GM18858 (cell line): ENCODE data around the gene TCAP.

Experiments
- ATAC-seq: cut with Tn5 transposase; IDR thresholded peaks from one replicate; pipeline ENCODE4 v1.9.1; 2021; ENCODE audit not compliant: unreplicated experiment

Gene TCAP

DNA sequence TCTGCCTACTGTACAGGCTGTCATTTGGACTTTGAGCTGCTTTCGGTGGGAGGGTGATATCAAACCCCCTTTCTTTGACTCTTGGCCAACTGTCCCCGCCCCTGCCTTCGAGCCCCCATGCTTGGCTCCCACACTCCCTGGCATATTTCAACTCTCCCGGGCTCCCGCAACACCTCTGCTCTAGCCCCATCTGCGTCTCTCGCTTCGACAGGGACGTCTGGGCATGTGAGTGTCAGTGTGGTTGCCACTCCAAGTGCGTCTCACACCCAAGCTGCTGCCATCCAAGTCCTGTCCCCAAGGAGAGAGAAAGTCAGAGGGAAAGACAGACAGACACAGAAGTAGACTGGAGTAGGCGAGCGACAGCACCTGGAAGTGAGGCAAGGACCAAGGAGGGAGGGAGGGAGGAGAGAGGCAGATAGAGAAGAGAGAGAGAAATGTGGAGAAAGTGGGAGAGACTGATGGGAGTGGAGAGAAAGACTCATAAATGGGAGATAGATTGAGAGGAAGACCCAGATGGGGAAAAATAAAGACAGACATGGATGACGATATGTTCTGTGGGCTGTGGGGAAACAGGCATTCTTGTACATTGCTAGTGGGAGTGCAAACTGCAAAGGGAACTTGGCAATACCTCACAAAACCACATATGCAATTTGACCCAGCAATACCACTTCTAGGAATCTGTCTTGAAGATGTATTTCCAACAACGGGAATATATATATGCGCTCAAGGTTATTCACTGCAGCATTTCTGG is 16.4 kb upstream of the TCAP start:
- ATAC-seq, result no peak

DNA sequence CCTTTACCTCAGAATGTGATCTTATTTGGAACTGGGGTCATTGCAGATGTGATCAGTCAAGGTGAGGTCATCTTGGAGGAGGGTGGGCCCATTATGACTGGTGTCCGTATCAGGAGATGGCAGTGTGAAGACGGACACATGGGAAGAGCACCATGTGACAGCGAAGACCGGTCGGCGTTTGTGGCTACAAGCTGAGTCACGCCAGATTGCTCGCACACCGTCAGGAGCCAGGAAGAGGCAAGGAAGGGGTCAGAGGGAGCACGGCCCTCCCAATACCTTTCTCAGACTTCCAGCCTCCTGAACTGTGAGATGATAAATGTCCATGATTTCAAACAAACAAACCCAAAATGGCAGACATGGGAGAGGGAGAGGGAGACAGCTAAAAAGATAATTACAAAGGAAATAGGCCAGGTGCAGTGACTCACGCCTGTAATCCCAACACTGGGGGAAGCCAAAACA is 15.0 kb upstream of the TCAP start:
- no peak for ATAC-seq

DNA sequence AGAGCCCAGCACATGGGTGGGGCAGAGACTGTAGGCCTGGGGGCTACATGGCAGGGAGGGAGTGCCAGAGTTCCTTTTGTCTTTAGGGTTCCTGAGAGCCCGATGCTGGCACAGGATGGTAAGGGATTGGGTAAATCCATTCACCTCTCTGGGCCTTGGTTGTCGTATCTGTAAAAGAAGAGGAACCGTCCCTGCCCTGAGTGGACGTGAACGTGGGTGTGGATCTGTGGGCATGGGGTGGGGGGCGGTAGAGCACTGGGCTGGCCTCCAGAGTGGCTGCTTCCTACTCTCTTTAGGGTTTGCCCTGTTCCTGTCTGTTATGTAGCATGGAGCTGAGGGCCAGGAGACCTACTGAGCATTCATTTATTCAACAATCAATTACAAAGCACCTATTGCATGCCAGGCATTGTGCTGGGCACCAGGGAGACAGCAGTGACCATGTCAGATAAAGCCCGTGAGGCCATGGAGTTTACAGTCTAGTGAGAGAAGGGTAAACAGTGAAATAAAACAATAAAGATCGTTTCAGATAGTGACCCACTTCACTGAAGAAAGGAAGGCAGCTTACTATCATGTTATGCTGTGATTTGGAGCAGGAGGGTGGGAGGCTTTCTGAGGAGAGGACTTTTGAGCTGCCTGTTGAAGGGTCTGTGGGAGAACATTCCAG is 13.1 kb upstream of the TCAP start:
- no peak for ATAC-seq

DNA sequence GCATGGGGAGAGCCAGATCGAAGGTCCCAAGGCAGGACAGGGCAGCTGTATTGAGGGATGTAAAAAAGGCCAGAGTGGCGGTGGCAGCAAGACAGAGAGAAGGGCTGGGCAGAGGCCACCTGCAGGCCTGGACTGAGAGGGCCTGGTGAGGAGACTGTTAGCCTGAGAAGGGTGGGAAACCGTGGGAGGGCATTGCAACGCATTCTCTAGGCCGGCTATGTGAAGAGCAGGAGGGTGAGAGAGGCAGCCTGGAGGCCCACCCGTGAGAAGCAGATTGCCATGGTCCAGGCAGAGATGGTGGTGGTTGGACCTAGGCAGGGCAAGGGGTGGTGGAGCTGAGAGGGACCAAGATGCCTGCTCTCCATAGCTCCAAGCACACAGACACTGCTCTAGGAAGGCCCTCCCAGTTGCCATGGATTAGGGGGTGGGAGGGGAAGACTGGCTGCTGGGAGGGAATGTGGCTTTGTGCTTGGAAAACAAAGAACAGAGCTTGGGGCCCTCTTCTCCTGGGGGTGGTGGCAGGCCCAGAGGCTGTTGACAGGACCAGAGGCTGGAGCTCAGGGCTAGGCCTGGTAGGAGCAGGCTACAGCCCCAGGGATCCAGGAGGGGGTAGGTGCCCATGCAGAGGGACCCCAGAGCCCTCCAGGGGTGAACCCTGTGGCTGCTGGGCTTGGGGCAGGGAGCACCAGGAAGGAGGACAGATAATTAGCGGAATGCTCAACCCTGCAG is 12.4 kb upstream of the TCAP start:
- no peak for ATAC-seq

- no peak for ATAC-seq
These were observed 11.9 kb upstream of the TCAP start for GRCh38 chr17:39653316-39653661.

- no peak for ATAC-seq
These were observed 11.4 kb upstream of the TCAP start for GRCh38 chr17:39653662-39654331.

- ATAC-seq, result no peak
These were observed 10.0 kb upstream of the TCAP start for GRCh38 chr17:39655105-39655504.

DNA sequence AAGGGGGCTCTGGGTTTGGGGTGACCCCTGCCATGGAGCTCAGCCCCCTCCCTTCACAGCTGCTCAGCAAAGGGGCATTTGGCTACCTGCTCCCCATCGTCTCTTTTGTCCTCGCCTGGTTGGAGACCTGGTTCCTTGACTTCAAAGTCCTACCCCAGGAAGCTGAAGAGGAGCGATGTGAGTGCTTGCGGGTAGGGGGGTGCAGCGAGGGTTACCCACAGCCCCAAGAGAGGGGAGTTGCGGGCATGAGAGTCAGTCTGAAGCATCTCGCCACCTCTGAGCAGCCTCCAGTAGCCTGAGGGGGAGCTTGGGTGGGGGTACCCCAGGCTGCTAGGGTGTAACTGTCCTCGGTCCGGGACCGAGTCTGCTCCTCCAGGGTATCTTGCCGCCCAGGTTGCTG is 6.8 kb upstream of the TCAP start:
- ATAC-seq, result no peak

- ATAC-seq, result no peak
These were observed 6.4 kb upstream of the TCAP start for GRCh38 chr17:39658760-39659159.

DNA sequence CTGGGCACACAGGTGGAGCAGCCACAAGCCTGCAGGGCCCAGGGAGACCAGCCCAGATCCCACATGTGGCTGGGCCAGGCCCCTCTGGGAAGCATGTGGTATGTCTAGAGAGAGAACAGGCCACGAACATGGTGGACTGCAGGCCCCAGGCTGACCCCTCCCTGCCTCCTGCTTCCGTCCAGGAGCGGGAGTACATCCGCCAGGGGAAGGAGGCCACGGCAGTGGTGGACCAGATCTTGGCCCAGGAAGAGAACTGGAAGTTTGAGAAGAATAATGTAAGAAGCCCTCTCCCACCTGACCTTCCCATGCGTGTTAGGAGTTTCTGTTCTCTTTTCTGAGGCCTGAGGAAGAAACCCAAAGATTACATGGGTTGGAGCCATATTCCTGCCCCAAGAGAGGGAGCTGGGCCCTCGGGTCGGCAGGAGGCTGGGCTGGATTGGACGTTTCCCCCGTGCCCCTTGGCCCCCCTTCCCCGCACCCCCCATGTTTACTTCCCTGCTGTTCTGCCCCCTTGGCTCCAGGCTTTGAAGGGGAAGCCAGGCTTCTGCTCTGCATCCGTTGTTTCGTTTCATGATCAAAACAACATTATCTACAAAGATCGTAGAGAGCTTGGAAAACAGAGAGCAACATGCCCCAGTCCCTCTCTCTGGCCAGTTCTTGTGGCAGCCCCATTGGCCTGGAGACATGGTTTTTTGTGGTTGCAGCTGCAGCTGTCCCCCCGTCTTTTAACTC is 5.7 kb upstream of the TCAP start:
- ATAC-seq, result no peak

DNA sequence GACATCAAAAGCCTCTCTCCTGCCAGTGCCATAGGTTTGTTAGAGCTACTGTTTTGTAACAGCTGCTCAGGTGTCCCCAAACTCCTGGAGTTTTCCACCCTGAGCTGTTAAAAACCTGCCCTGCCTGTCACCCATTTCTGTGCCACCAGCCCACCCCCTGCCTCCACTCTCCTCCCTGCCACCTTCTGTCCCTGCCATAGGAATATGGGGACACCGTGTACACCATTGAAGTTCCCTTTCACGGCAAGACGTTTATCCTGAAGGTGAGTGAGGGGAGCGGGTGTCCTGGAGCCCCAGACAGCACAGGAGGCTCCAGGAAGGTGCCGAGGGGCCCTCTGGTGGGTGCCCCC is 5.2 kb upstream of the TCAP start:
- ATAC-seq, result no peak

DNA sequence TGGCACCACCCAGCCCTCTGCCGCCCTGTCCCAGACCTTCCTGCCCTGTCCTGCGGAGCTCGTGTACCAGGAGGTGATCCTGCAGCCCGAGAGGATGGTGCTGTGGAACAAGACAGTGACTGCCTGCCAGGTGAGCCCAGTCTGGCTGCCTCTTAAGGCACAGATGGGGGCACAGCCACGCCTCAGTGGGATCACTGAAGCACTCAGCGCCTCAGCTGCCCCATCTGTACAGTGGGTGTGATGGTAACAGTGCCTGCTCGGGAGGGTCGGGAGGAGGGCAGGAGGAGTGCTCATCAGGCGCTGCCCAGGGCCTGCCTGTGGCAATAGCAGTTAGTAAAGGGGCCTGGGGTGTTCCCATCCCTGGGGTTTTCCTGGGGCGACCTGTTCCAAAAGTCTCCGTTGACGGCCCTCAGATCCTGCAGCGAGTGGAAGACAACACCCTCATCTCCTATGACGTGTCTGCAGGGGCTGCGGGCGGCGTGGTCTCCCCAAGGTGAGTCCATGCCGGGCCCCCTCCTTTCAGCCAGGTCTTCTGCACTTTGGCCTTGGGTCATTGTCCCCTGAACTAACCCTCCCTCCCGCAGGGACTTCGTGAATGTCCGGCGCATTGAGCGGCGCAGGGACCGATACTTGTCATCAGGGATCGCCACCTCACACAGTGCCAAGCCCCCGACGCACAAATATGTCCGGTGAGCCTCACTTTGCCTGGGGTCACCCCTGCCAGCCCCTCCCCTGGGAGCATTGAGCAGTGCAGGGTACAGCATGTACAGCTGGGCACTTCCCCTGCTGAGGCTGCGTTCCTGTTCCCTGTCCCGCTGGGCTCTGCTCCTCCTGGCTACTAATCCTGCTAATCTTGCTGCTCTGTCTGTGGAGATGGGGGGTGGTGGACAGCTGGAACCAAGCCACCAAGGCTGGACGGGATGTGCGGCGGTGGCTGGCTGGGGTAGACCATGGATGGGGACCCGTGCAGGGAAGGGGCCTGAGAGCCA is 4.5 kb upstream of the TCAP start:
- no peak for ATAC-seq

GRCh38 chr17:39661744-39662541 is 3.2 kb upstream of the TCAP start:
- ATAC-seq, result no peak

DNA sequence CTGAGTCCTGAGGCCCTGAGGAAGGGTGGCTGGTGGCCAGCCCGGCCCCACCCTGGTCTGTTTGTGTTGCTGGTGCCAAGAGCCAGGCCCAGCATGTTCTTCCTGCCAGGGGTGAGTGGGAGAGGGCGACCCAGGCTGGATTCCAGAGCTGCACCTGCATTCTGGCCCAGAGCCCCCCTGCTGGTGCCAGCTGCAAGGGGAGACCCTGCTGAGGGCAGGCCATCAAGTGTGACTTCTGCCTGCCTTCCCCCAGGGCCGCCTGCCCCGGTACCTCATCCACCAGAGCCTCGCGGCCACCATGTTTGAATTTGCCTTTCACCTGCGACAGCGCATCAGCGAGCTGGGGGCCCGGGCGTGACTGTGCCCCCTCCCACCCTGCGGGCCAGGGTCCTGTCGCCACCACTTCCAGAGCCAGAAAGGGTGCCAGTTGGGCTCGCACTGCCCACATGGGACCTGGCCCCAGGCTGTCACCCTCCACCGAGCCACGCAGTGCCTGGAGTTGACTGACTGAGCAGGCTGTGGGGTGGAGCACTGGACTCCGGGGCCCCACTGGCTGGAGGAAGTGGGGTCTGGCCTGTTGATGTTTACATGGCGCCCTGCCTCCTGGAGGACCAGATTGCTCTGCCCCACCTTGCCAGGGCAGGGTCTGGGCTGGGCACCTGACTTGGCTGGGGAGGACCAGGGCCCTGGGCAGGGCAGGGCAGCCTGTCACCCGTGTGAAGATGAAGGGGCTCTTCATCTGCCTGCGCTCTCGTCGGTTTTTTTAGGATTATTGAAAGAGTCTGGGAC is 2.4 kb upstream of the TCAP start:
- ATAC-seq, result no peak

GRCh38 chr17:39663340-39663687 is 1.8 kb upstream of the TCAP start:
- ATAC-seq, result no peak

DNA sequence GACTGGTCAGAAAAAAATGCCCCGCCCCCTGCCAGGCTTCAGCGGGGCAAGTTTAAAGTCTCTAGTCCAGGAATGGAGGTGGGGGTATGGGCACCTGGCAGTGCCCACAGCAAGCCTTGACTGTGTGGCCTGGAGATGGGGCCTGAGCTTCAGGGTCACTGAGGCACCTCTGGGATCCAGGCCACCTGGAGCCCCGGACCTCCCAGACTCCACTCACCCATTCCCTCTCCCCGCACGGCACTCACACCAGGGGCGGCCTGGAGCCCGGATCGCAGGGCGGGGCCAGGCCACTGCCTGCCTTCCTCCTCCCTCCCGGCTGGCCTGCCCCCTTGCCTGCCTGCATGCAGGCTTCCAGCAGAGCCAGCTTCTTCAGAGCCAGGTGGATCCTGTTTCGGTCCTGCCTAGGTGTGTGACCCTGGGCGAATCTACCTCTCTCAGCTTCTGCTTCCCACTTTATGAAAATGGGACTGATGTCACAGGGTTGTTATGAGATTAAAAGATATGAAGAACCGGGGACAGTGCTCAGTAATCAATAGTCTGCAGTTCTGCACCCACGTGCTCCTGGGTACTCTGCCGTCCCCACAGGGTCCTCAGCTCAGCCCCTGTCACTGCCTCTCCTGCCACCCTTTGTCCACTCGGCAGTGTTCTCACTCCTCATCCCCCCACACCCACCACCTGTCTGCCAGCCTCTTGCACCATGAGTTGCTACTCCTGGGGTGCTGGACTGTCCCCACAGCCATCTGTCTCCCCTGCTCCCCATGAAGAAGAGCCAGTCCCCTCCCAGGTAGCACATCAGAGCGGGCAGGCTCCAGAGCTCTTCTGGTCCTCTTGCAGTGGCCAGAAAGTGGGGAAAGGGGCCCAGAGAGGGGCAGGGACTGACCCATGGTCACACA is 1.2 kb upstream of the TCAP start:
- ATAC-seq, result no peak

DNA sequence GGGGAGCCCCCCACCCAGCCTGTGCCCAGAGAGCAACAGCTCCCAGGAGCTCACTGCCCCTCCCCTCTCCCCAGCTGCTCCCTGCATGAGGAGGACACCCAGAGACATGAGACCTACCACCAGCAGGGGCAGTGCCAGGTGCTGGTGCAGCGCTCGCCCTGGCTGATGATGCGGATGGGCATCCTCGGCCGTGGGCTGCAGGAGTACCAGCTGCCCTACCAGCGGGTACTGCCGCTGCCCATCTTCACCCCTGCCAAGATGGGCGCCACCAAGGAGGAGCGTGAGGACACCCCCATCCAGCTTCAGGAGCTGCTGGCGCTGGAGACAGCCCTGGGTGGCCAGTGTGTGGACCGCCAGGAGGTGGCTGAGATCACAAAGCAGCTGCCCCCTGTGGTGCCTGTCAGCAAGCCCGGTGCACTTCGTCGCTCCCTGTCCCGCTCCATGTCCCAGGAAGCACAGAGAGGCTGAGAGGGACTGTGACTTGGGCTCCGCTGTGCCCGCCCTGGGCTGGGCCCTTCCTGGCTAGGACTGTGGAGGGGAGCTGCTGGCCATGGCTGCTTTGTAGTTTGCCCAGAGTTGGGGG is 584 bp downstream of the TCAP start:
- no peak for ATAC-seq
